RWPE1 (cell line): ENCODE measurements around the gene CTIF.

Experiments
- CTCF ChIA-PET: fragments of 350-600 bp; sonication (Branson Sonifier 250); formaldehyde crosslinking; extraction: SDS; loops from one replicate; lab custom pipeline; 2021; lab: Yijun Ruan, JAX
- POLR2A ChIA-PET: fragments of 400-600 bp; formaldehyde crosslinking; extraction: SDS; loops from one replicate; lab custom pipeline; 2020; ENCODE audit warnings: antibody characterized with exemption; ENCODE audit not compliant: low non-redundant PET; lab: Yijun Ruan, JAX
- DNase-seq: peaks from one replicate; pipeline ENCODE4 v3.0.0; 2012; ENCODE audit warnings: low spot score
- H3K27ac ChIP-seq: fragments of 450-650 bp; 2 replicates; pipeline ENCODE4 v1.5.1; 2017
- TF ChIP-seq, protein P1 (sequence below): fragments of 450-650 bp; conservative IDR thresholded peaks from 2 replicates; pipeline ENCODE4 v1.5.1; 2017; ENCODE audit warnings: low read depth, mild to moderate bottlenecking

The CTIF gene

DNA sequence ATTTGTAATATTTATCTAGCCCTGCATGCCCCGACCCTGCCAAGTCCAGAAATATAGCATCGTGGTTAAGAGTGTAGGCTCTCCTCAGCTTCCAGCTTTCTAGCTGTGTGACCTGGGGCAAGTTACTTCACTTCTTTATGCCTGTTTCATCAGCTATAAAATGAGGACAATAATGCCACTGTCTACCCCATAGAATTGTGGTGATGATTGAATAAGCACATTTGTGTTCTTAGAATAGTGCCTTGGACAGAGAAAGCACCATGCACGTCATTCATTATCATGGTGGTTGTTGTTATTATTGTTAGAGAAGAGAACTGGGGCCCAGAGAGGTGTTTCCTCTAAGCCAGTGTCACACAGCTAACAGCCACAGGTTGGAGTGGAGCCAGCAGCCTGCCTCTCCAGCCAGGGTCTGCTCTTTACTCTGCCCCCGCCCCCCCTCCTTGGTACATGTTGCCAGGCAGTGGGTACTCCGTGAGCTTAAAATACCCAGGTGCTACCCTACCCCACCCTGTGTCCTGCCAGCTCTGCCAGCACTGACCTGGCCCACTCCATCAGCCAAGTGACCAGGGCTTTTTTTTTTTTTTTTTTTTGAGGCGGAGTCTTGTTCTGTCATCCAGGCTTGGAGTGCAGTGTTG is 202.1 kb downstream of the CTIF start:
- POLR2A ChIA-PET, result no interaction called here
- CTCF ChIA-PET, result interaction anchor here (0.6 kb wide), 1 partner anchor 492 kb away, joined by 4 read pairs; no protein-coding TSS in a partner anchor
- DNase-seq, result no peak
- TF ChIP-seq, protein P1, sequence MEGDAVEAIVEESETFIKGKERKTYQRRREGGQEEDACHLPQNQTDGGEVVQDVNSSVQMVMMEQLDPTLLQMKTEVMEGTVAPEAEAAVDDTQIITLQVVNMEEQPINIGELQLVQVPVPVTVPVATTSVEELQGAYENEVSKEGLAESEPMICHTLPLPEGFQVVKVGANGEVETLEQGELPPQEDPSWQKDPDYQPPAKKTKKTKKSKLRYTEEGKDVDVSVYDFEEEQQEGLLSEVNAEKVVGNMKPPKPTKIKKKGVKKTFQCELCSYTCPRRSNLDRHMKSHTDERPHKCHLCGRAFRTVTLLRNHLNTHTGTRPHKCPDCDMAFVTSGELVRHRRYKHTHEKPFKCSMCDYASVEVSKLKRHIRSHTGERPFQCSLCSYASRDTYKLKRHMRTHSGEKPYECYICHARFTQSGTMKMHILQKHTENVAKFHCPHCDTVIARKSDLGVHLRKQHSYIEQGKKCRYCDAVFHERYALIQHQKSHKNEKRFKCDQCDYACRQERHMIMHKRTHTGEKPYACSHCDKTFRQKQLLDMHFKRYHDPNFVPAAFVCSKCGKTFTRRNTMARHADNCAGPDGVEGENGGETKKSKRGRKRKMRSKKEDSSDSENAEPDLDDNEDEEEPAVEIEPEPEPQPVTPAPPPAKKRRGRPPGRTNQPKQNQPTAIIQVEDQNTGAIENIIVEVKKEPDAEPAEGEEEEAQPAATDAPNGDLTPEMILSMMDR, result no peak
- H3K27ac ChIP-seq, result no peak overlapping the region

DNA sequence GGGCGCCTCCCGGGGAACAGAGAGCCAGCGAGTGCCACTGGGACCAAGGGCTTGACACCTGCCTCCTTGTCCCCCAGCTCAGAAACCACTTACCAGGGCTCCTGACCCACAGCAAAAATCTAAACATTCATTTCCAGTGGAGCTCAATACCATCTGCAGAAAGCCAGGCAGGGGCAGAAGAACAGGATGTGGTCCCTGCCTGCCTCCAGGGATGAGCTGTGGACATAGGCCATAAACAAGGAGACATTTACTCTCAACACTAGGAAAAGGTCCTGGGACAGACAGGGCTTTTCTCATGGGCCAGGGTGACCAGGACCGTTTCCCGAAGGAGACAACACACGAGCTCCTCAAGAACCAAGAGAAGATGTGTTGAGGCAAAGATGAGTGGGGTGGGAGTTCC is 203.0 kb downstream of the CTIF start:
- CTCF ChIA-PET, result interaction anchor here (0.6 kb wide), 1 partner anchor 491 kb away, joined by 4 read pairs; no protein-coding TSS in a partner anchor
- no peak overlapping the region for H3K27ac ChIP-seq
- TF ChIP-seq, protein P1, result no peak
- POLR2A ChIA-PET, result no interaction called here
- no peak for DNase-seq

DNA sequence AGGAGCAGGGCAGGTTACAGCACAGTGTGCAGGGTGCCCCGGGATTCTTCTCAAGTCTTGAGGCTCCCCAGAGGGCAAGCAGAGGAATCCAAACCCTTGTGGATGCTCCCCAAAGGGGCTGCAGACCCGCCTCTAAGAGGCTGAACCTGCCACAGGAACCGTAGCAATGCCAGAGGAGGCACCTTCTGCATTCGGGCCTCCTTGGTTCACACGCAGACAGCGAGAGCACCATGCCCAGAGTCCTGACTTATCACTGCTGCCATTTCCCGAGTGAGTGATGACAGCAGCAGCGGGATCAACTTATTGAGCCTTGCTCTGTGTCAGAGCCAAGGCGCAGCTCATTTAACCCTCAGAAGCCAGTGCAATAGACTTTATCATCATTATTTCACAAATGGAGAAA is 203.5 kb downstream of the CTIF start:
- CTCF ChIA-PET, result no interaction called here

DNA sequence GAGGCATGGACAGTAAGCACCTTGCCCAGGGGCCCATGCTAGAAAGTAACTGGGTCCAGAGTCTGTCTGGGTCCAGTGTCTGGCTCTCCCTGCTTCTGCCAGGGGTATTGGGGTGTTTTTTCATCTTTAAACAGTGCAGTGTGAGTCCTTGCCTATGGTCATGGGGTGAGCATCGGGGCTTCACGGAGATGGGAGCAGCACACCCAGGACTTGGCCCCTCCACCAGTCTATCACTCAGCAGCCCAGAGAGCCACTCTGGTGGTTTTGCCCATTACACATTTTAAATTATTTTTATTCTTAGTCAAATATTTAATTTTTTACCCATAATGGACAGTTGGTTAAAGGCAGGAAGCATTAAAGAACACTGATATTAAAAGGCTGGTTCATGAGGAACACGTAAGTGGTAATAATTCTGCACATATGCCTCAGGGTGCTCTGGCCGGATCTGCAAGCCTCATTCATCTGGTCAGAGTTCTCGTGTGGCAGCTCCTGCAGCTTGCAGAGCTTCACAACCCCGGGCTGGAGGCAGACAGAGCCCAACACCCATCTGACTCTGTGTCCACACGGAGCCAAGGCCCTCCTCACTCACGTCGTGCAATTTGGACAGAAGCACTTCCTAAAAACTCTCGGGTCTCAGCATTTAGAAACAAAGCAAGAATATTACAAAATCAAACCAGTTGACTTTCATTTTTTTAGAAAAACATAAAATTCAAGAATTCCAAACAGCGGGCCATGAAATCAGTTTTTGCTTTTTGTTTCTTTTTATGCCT is 204.1 kb downstream of the CTIF start:
- no peak for DNase-seq
- TF ChIP-seq, protein P1, result no peak
- ChIA-PET POLR2A (no interaction called here), CTCF (no interaction called here)
- peak overlapping the region; percentile 20 for H3K27ac ChIP-seq

More for the DNA sequence above, 203.5 kb downstream of the CTIF start:
- peak overlapping the region; percentile 20; the same call in 1 of the 2 replicates for H3K27ac ChIP-seq
- TF ChIP-seq, protein P1, result no peak
- no peak for DNase-seq
- POLR2A ChIA-PET, result no interaction called here

DNA sequence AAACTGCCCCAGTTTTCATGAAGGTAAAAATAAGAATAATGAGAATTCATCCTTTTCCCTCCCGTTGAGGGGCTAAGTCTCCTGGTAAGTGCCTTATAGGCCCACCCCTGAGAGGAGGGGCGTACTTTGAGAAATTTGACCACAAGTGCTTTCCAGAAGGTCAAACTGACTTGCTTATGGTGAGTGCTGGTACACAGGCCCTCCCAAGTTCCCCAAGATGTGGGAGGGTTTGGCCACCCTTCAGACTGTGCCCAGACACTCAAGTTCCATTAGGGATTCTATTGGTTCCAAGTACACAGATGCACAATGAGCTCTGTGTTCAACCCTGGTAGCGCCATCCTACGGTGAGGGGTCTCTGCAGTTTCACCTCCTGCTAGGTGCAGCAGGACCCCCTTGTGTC is 205.1 kb downstream of the CTIF start:
- no peak for DNase-seq
- ChIA-PET CTCF (interaction anchor here (0.6 kb wide), 1 partner anchor 21 kb away, joined by 3 read pairs; no protein-coding TSS in a partner anchor), POLR2A (no interaction called here)
- peak overlapping the region; percentile 20; the same call in 1 of the 2 replicates for H3K27ac ChIP-seq
- TF ChIP-seq, protein P1, result no peak

DNA sequence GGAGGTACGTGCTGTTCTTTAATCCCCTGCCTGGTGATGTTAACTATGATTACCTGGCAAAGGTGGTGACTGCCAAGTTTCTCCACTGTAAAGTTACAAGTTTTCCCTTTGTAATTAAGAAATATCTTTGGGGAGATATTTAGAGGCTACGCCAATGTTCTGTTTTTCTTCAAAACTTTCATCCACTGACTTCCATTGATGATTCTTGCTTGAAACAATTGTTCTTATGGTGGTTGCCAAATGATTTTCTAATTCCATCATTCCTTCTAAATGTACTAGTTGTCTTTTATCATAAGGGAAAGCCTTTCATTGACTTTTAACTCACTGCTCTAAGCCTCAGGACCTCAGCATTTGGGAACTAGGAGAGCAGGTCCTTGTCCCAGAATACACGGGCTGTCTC is 206.5 kb downstream of the CTIF start:
- H3K27ac ChIP-seq, result peak overlapping the region; percentile 63
- TF ChIP-seq, protein P1, result no peak
- ChIA-PET POLR2A (no interaction called here), CTCF (no interaction called here)
- DNase-seq, result no peak
